ENCODE measurements around the gene CLEC1A.
"Not testable (repeated sequence)": the region's sequence is repeated elsewhere in the genome, so short reads cannot be mapped to it uniquely, and the experiment has no call there.

The CLEC1A gene

DNA sequence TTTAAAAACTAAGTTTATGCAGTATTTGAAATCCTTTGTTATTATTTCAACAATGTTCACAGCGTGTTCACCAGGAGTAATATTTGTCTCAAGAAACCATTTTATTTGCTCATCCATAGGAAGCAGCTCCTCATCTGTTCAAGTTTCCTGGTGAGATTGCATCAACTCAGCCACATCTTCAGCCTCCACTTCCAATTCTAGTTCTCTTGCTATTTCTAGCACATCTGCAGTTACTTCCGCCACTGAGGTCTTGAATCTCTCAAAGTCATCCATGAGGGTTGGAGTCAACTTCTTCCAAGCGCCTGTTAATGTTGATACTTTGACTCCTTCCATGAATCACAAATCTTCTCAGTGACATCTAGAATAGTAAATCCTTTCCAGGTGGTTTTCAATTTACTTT lies 50.3 kb downstream of the CLEC1A start:
- DNase-seq (ENCODE audit: low read depth in 2 of 2), result no peak

DNA sequence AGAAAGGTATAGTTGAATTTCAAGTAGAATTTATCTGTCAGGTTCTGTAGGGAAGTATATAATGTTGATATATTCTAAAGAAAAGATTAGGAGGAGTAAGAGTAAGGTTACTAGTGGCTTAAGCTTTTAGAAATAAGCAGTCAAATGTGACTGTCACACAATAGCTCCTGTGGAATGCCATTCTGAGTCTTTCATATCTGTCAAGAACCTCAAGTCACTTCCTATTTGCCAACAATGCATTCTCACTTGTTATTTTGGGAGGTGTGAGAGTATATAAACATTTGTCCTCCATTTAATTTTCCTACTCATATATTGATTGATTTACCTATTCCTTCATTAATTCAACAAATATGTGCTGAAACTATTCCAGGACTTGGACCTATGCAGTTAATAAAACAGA lies 56.6 kb downstream of the CLEC1A start:
- no peak for DNase-seq (ENCODE audit: low read depth in 2 of 2)

DNA sequence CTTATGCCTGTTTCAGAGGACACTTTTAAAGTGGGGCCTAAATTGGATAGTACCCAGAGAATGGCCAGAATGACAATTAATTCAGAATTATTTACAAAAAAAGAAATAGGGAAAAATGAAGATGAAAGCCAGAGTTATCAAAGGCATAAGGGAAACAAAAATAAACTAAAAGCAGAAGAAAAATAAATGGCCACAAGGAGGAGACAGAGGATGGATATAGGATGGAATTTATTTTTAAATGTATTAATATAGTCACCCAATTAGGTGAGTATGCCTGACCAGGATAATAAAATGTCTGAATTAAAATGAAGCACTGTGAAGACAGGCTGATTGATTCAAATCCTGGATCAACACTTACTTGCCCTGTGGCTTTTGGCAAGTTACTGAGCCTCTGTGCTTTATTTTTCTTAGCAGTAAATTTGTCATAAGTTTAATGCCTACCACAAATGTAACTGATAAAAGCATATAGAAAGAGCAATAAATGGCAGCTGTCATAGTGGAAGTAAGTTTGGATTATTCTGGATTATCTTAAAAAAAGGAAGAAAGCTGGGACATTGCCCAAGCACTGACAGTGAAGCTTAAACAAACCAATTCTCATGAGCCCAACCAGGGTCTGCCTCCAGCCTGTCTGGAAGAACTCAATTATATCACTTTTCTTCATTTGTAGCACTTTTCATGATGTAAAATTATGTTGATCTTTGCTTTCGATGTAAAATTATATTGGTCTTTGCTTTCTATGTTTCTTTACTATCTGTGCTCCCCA lies 64.8 kb downstream of the CLEC1A start:
- DNase-seq (ENCODE audit: low read depth in 2 of 2), result no peak

DNA sequence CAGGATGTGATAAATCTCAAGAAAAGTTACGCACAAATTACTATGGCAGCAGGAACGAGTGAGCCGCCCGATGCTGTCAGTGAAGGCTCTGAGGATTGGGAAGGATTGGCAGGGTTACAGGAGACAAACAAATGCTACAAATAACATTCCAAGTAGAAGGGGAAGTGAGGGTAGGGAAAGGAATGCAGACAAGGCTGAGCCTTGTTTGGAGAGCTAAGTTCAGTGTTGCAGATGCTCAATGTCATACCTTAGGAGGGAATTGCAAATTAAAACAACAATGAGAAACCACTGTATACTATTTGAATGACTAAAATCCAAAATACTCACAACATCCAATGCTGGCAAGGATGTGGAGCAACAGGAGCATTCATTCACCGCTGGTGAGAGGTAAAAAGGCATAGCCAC lies 67.0 kb downstream of the CLEC1A start:
- DNase-seq (ENCODE audit: low read depth in 2 of 2), result no peak

DNA sequence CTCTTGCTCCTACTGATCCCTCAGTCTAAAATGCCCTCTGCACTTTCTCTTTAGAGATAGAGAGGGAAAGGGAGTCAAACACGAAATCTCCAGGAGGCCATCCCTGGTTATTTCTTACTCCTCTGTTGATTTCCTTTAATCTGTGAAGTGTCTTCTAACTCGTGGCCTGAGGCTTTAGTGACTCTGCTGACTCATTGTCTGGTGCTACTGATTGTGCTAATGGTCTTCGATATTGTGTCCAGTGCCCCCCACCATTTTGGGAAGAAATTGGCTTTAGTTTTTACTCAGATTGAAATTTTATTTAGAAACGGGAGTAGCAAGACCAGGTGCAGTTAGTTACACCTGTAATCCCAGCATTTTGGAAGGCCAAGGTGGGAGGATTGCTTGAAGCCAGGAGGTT lies 67.5 kb downstream of the CLEC1A start:
- no peak for DNase-seq (ENCODE audit: low read depth in 2 of 2)

DNA sequence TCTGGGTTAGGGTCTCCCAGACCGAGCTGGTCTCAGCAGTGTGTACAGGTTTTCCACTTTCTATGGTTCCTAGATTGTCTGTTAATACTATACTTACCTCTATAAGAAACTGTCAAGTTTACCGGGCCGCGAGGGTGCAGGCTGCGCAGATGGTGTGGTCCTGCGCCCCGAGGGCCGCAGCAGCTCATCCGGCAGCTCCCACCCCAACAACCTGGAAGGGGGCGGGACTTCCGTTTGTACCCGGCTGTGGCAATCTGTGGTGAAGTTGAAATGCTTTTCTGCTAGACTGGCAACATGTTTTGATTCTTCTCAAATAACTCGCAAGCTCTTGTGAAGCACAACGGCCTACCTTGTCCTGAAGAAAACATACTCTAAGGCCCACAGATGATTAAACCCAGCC lies 68.3 kb downstream of the CLEC1A start, which contains the start of gene CLEC9A:
Gene CLEC9A, plus strand, starts transcription at position 237 of the 400 bp plus-strand sequence. CDS start 22,006 bp downstream, outside the sequence.
- DNase-seq (ENCODE audit: low read depth in 2 of 2), result no peak

DNA sequence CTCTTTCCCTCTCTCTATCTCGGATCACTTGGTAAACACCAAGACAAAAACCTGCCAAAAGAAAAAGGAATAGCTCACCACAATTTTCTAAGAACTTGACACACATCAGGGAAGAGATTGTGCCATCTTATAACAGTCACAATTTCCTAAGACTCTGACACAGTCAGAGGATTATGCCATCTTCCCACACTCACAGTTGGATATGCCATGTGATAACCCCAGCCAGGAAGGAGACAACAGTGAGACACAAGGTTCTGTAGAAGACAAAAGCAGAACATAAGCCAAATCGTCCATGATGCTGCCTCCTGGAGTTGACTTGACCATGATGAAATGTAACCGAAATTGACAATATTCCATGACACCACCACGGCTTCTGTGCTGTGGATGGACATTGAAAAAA lies 71.1 kb downstream of the CLEC1A start:
- DNase-seq (ENCODE audit: low read depth in 2 of 2), result no peak

DNA sequence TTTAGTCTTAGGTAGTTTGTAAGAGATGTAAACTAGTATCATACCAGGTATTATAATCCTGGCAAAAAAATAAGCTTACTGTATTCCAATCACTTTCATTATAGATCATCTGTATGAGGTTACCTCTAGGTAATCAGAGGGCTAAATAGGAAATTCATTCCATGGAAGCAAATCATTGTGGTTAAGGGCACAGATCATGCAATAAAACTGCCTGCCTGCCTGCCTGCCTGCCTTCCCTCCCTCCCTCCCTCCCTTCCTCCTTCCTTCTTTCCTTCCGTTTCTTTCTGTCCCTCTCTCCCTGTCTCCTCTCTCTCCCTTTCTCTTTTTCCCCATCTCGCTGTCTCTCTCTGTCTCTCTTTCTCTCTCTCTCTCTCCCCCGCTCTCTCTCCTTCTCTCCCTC lies 71.5 kb downstream of the CLEC1A start:
- no peak for DNase-seq (ENCODE audit: low read depth in 2 of 2)

DNA sequence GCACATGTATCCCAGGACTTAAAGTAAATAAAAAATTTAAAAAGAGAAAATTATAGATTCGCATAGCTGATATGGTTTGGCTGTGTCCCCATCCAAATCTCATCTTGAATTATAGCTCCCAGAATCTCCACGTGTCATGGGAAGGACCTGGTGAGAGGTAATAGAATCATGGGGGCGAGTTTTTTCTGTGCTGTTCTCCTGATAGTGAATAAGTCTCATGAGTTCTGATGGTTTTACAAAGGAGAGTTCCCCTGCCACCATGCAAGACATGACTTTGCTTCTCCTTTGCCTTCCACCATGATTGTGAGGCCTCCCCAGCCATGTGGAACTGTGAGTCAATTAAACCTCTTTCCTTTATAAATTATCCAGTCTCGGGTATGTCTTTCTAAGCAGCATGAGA lies 72.1 kb downstream of the CLEC1A start:
- not testable (repeated sequence) for DNase-seq (ENCODE audit: low read depth in 2 of 2)

DNA sequence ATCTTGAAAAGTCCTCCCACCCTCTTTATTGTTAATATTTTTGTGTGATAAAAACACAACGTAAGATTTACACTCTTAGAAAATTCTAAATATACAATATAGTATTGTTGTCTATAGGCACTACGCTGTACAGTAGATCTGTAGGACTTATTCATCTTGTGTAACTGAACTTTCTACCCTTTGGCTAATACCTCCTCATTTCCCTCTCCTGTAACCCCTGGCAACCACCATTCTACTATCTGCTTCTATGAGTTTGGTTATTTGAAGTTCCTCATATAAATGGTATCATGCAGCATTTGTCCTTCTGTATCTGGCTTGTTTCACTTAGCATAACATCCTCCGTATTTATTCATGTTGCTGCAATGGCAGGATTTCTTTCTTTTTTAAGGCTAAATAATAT lies 73.5 kb downstream of the CLEC1A start:
- DNase-seq (ENCODE audit: low read depth in 2 of 2), result no peak

DNA sequence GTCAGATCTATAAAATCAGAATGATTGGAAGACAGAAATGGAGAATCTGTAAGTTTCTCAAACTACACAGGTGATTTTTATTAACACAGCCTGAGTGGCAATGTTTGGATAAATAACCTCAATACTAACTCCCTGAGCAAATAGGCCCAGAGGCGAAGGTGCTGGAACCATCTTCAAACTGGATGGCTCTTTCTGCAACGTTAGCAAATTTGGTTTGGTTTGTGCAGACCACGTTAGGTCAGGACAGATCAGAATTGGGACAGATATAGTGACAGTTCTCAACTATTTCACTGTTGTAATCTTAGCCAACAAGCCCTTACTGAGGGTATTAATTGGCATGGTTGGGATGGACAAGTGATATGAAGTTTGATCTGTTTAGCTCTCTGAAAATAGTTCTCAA lies 77.4 kb downstream of the CLEC1A start:
- DNase-seq (ENCODE audit: low read depth in 2 of 2), result no peak

Data from stimulated activated CD8-positive, alpha-beta memory T cell treated with anti-CD3 and anti-CD28 coated beads, Interleukin-7, amount 100 ng/mL, for 1 hour (primary cell).